SU-DHL-6 (cell line): ENCODE data around the gene TMEM106C.

Source experiments
- EZH2phosphoT487 ChIP-seq: fragments of 200-600 bp; sonication (generic), shearing (Covaris generic); conservative IDR thresholded peaks from 2 replicates; pipeline ENCODE4 v1.6.1; 2018; ENCODE audit warnings: mild to moderate bottlenecking, antibody characterized with exemption, low read length, moderate library complexity, mixed read lengths
- TF ChIP-seq, protein P1 (sequence below): fragments of 200-600 bp; sonication (generic); IDR thresholded peaks from one replicate; pipeline ENCODE4 v1.5.1; 2017; ENCODE audit warnings: antibody characterized with exemption, mild to moderate bottlenecking, low read length, moderate library complexity; ENCODE audit not compliant: insufficient read depth, poor library complexity, severe bottlenecking

GRCh38 chr12:47985596-47986290 lies 22.3 kb downstream of the TMEM106C start:
- TF ChIP-seq, protein P1, sequence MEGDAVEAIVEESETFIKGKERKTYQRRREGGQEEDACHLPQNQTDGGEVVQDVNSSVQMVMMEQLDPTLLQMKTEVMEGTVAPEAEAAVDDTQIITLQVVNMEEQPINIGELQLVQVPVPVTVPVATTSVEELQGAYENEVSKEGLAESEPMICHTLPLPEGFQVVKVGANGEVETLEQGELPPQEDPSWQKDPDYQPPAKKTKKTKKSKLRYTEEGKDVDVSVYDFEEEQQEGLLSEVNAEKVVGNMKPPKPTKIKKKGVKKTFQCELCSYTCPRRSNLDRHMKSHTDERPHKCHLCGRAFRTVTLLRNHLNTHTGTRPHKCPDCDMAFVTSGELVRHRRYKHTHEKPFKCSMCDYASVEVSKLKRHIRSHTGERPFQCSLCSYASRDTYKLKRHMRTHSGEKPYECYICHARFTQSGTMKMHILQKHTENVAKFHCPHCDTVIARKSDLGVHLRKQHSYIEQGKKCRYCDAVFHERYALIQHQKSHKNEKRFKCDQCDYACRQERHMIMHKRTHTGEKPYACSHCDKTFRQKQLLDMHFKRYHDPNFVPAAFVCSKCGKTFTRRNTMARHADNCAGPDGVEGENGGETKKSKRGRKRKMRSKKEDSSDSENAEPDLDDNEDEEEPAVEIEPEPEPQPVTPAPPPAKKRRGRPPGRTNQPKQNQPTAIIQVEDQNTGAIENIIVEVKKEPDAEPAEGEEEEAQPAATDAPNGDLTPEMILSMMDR: no peak
- no peak for TF ChIP-seq EZH2phosphoT487
